ENCODE data around the gene MACF1.
A peak's percentile ranks its signal among the peaks of the same experiment; 100 is the strongest.

Gene MACF1

DNA sequence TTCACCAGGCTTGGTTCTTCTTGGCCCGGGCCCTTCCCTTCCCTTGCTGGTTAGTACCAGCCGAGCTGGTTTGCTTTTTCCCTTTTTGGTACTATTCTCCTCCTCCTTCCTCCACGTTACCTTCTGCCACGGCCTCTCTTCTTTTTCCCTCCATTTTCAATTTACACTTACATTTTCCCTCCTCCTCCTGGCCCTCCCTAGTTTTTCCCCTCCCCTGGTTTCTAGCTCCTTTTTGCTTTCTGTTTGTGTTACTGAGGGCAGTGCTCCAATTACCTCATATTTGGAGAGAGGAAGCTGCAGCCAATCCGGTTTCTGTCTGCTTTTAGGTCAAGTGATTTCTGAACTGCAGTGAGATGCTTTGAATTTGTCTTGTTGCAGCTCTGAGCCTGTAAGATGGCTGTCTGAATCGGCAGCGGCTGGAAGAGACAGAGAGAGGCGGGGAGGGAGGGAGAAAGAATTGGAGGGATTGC lies 63.7 kb downstream of the MACF1 start:
- H3K27ac ChIP-seq: peak overlapping the region; percentile 19
- H3K27me3 ChIP-seq (replicated peaks): no peaks in the 10 kb centered on the region
- TF ChIP-seq, protein P1, sequence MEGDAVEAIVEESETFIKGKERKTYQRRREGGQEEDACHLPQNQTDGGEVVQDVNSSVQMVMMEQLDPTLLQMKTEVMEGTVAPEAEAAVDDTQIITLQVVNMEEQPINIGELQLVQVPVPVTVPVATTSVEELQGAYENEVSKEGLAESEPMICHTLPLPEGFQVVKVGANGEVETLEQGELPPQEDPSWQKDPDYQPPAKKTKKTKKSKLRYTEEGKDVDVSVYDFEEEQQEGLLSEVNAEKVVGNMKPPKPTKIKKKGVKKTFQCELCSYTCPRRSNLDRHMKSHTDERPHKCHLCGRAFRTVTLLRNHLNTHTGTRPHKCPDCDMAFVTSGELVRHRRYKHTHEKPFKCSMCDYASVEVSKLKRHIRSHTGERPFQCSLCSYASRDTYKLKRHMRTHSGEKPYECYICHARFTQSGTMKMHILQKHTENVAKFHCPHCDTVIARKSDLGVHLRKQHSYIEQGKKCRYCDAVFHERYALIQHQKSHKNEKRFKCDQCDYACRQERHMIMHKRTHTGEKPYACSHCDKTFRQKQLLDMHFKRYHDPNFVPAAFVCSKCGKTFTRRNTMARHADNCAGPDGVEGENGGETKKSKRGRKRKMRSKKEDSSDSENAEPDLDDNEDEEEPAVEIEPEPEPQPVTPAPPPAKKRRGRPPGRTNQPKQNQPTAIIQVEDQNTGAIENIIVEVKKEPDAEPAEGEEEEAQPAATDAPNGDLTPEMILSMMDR (IDR thresholded peaks at IDR 0.05; ENCODE audit: low read depth, low read length, missing control alignments): no peak
- peak overlapping the region; percentile 41 for H3K4me3 ChIP-seq (ENCODE audit: low read depth, low read length)
- DNase-seq: peak; percentile 78
- peaks cover 3% of the 10 kb centered on the region for H3K36me3 ChIP-seq (replicated peaks)
- in situ Hi-C loops (cut with HindIII; ENCODE audit: low pct_ligation_motif_present, low sequenced_read_pairs): no loop called here

DNA sequence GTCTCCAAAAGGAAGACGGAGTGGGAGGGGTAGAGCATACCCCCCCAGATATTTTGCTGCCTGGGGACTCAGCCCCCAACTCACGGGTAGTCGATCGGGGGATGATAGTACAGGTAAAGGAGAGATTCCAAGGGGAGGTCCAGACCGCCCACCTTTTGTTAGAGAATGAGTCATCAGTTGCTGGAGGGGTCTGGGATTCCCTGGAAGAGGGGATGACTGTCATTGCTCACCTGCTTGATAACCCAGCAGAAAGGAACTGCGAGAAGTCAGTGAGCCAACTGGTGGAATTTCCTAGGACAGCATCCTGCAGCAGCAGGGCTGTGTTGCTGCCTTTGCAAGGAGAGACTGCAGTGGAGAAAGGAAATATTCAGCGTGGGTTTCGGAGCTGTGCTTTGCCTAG lies 64.4 kb downstream of the MACF1 start:
- Histone ChIP-seq H3K27ac (peak overlapping the region; percentile 19), H3K4me3 (ENCODE audit: low read depth, low read length) (no peak overlapping the region), H3K36me3 (replicated peaks) (peaks cover 3% of the 10 kb centered on the region), H3K27me3 (replicated peaks) (no peaks in the 10 kb centered on the region)
- in situ Hi-C loops (cut with HindIII; ENCODE audit: low pct_ligation_motif_present, low sequenced_read_pairs): no loop called here
- TF ChIP-seq, protein P1 (IDR thresholded peaks at IDR 0.05; ENCODE audit: low read depth, low read length, missing control alignments): no peak
- no peak for DNase-seq

DNA sequence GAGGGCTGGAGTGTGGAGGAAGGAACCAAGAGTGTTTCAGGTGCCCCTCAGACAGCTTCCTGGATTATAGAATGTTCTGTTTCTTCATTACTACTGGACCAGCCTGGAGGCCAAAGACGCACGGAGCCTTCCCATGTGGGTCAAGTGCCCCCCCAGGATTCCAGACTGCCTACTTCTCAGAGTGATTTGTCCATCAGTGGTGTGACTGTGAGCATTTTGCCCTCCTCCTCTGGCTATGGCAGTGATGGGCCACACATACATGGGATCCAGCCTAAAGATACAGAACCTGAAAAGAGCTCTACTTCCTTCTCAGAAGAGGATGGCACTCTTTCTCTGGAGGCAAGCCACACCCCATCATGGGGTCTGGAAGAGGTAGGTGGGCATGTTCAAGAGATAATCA lies 64.9 kb downstream of the MACF1 start:
- TF ChIP-seq, protein P1 (IDR thresholded peaks at IDR 0.05; ENCODE audit: low read depth, low read length, missing control alignments): no peak
- in situ Hi-C loops (cut with HindIII; ENCODE audit: low pct_ligation_motif_present, low sequenced_read_pairs): no loop called here
- Histone ChIP-seq H3K36me3 (replicated peaks) (peaks cover 3% of the 10 kb centered on the region), H3K4me3 (ENCODE audit: low read depth, low read length) (no peak overlapping the region), H3K27ac (no peak overlapping the region), H3K27me3 (replicated peaks) (no peaks in the 10 kb centered on the region)
- no peak for DNase-seq

DNA sequence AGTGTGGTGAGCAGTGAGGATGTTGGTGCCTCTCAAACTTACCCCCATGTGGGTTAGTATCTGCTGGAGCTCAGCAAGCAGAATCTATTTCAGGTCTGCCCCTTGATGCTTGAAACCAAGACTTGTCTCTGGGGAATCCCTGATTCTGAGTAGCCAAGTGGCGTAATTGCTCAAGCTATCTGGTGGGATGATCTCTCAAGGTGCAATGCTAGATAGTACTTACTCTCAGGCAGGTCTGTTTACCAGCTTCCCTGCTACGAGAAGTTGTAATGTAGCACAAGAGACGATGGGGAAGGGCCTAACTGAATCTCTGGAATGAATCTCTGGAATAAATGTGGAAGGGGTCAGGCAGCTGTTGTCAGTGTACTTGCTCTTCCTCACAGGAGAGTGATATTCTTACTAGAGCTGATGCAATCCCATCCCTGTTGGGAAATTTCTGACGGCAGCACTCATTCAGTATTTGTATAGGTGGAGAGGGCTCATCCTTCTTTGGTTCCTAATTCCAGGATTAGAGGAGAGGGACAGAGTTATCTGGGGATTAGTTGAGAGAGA lies 65.4 kb downstream of the MACF1 start:
- in situ Hi-C loops (cut with HindIII; ENCODE audit: low pct_ligation_motif_present, low sequenced_read_pairs): no loop called here
- TF ChIP-seq, protein P1 (IDR thresholded peaks at IDR 0.05; ENCODE audit: low read depth, low read length, missing control alignments): no peak
- no peak overlapping the region for H3K4me3 ChIP-seq (ENCODE audit: low read depth, low read length)
- no peak overlapping the region for H3K27ac ChIP-seq
- no peaks in the 10 kb centered on the region for H3K27me3 ChIP-seq (replicated peaks)
- no peak for DNase-seq
- peaks cover 3% of the 10 kb centered on the region for H3K36me3 ChIP-seq (replicated peaks)

DNA sequence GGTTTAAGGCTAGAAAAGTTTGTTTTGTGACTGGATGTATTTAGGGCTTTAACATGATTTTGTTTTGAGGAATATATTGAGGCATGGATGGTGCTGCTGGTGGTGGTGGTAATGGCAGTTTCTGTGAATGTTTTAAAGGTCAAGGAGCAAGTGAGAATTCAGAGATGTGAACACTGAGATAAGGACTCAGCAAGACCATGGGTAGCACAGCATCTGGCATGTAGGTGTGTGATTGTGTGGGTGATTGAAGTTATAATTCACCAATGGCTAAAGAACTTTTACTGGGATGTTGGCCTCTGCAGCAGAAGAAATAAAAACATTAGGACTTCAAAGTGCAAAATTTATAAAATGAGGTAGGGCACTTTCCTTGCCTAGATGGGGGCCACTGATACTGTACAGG lies 65.9 kb downstream of the MACF1 start:
- DNase-seq: no peak
- Histone ChIP-seq H3K27ac (no peak overlapping the region), H3K4me3 (ENCODE audit: low read depth, low read length) (no peak overlapping the region), H3K36me3 (replicated peaks) (peaks cover 3% of the 10 kb centered on the region), H3K27me3 (replicated peaks) (no peaks in the 10 kb centered on the region)
- TF ChIP-seq, protein P1 (IDR thresholded peaks at IDR 0.05; ENCODE audit: low read depth, low read length, missing control alignments): no peak
- in situ Hi-C loops (cut with HindIII; ENCODE audit: low pct_ligation_motif_present, low sequenced_read_pairs): no loop called here
